SK-N-SH treated with all-trans-retinoic acid at 6 μM for 48 hours (cell line): ENCODE results near the gene IDUA.

Experiments used
- ATAC-seq: fragments of 200-7000 bp; cut with Tn5 transposase; 3 replicates; pipeline ENCODE4 v1.9.1; 2020; ENCODE audit warnings: mild to moderate bottlenecking, moderate library complexity
- ARNTL ChIP-seq: fragments of 450-650 bp; formaldehyde crosslinking; IDR thresholded peaks from 2 replicates; pipeline ENCODE4 v1.5.0; 2020; ENCODE audit warnings: low read depth, mild to moderate bottlenecking, moderate library complexity, borderline replicate concordance
- BACH2 ChIP-seq: fragments of 250-450 bp; sonication (Bioruptor Pico); IDR thresholded peaks from 2 replicates; pipeline ENCODE4 v1.9.0; 2021; ENCODE audit warnings: mild to moderate bottlenecking, borderline replicate concordance
- CSRNP3 ChIP-seq: fragments of 250-450 bp; sonication (Bioruptor Pico); IDR thresholded peaks from 2 replicates; pipeline ENCODE4 v1.5.1; 2021; ENCODE audit warnings: mild to moderate bottlenecking, moderate library complexity
- ESRRG ChIP-seq: fragments of 250-450 bp; sonication (Bioruptor Pico); IDR thresholded peaks from 2 replicates; pipeline ENCODE4 v1.6.1; 2021; ENCODE audit warnings: mild to moderate bottlenecking
- ISL1 ChIP-seq: fragments of 250-450 bp; sonication (Bioruptor Pico); IDR thresholded peaks from 2 replicates; pipeline ENCODE4 v2.1.2; 2022; ENCODE audit warnings: mild to moderate bottlenecking, moderate library complexity
- OSR1 ChIP-seq: fragments of 250-450 bp; sonication (Bioruptor Pico); IDR thresholded peaks from 2 replicates; pipeline ENCODE4 v1.8.0; 2022; ENCODE audit warnings: moderate library complexity, mild to moderate bottlenecking, inconsistent platforms
- PATZ1 ChIP-seq: fragments of 250-450 bp; sonication (Bioruptor Pico); IDR thresholded peaks from 2 replicates; pipeline ENCODE4 v1.8.0; 2020; ENCODE audit warnings: mild to moderate bottlenecking, moderate library complexity, borderline replicate concordance
- PPARA ChIP-seq: fragments of 250-450 bp; sonication (Bioruptor Pico); IDR thresholded peaks from 2 replicates; pipeline ENCODE4 v1.5.0; 2020; ENCODE audit warnings: mild to moderate bottlenecking, borderline replicate concordance
- RARB ChIP-seq: fragments of 250-450 bp; sonication (Bioruptor Pico); IDR thresholded peaks from 2 replicates; pipeline ENCODE4 v1.8.0; 2021; ENCODE audit warnings: mild to moderate bottlenecking, moderate library complexity
- SNAI2 ChIP-seq: fragments of 250-450 bp; sonication (Bioruptor Pico); IDR thresholded peaks from 2 replicates; pipeline ENCODE4 v1.5.0; 2020; ENCODE audit warnings: mild to moderate bottlenecking, moderate library complexity
- TCF4 ChIP-seq: fragments of 250-450 bp; sonication (Bioruptor Pico); IDR thresholded peaks from 2 replicates; pipeline ENCODE4 v1.8.0; 2021; ENCODE audit warnings: mild to moderate bottlenecking, moderate library complexity, borderline replicate concordance
- ZC3H10 ChIP-seq: fragments of 250-450 bp; sonication (Bioruptor Pico); IDR thresholded peaks from 2 replicates; pipeline ENCODE4 v1.5.1; 2021; ENCODE audit warnings: mild to moderate bottlenecking, moderate library complexity
- ZFP3 ChIP-seq: fragments of 250-450 bp; sonication (Bioruptor Pico); IDR thresholded peaks from 2 replicates; pipeline ENCODE4 v1.5.0; 2020; ENCODE audit warnings: mild to moderate bottlenecking, moderate library complexity
- ZFP30 ChIP-seq: fragments of 450-650 bp; formaldehyde crosslinking; IDR thresholded peaks from 2 replicates; pipeline ENCODE4 v1.5.0; 2022; ENCODE audit warnings: mild to moderate bottlenecking, moderate library complexity
- ZNF565 ChIP-seq: fragments of 450-650 bp; formaldehyde crosslinking; conservative IDR thresholded peaks from 2 replicates; pipeline ENCODE4 v1.5.0; 2020; ENCODE audit warnings: low read depth, mild to moderate bottlenecking, moderate library complexity
- ZNF70 ChIP-seq: fragments of 450-650 bp; formaldehyde crosslinking; IDR thresholded peaks from 2 replicates; pipeline ENCODE4 v1.5.0; 2020; ENCODE audit warnings: mild to moderate bottlenecking, moderate library complexity
- ZNF8 ChIP-seq: fragments of 450-650 bp; formaldehyde crosslinking; IDR thresholded peaks from 2 replicates; pipeline ENCODE4 v1.5.0; 2020; ENCODE audit warnings: mild to moderate bottlenecking, moderate library complexity
- TF ChIP-seq, protein P1 (sequence below): fragments of 250-450 bp; sonication (Bioruptor Pico); IDR thresholded peaks from 2 replicates; pipeline ENCODE4 v1.5.0; 2020; ENCODE audit warnings: mild to moderate bottlenecking, moderate library complexity

Gene IDUA

GRCh38 chr4:970046-970745, 16.6 kb upstream of the IDUA start:
- ATAC-seq, result no peak
- TF ChIP-seq ARNTL (CRISPR knock-in tag), result no peak
- TF ChIP-seq ZNF565 (CRISPR knock-in tag), result no peak
- no peak for TF ChIP-seq ZNF8
- TF ChIP-seq RARB (CRISPR knock-in tag), result no peak
- no peak for TF ChIP-seq ZC3H10
- TF ChIP-seq, protein P1, sequence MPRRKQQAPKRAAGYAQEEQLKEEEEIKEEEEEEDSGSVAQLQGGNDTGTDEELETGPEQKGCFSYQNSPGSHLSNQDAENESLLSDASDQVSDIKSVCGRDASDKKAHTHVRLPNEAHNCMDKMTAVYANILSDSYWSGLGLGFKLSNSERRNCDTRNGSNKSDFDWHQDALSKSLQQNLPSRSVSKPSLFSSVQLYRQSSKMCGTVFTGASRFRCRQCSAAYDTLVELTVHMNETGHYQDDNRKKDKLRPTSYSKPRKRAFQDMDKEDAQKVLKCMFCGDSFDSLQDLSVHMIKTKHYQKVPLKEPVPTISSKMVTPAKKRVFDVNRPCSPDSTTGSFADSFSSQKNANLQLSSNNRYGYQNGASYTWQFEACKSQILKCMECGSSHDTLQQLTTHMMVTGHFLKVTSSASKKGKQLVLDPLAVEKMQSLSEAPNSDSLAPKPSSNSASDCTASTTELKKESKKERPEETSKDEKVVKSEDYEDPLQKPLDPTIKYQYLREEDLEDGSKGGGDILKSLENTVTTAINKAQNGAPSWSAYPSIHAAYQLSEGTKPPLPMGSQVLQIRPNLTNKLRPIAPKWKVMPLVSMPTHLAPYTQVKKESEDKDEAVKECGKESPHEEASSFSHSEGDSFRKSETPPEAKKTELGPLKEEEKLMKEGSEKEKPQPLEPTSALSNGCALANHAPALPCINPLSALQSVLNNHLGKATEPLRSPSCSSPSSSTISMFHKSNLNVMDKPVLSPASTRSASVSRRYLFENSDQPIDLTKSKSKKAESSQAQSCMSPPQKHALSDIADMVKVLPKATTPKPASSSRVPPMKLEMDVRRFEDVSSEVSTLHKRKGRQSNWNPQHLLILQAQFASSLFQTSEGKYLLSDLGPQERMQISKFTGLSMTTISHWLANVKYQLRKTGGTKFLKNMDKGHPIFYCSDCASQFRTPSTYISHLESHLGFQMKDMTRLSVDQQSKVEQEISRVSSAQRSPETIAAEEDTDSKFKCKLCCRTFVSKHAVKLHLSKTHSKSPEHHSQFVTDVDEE (CRISPR knock-in tag), result no peak
- no peak for TF ChIP-seq SNAI2 (CRISPR knock-in tag)
- no peak for TF ChIP-seq TCF4
- TF ChIP-seq PATZ1 (CRISPR knock-in tag), result no peak
- no peak for TF ChIP-seq CSRNP3 (CRISPR knock-in tag)
- TF ChIP-seq ZFP30 (CRISPR knock-in tag), result no peak
- no peak for TF ChIP-seq OSR1 (CRISPR knock-in tag)

GRCh38 chr4:970854-971520, 15.9 kb upstream of the IDUA start:
- ATAC-seq, result no peak
- TF ChIP-seq ESRRG (CRISPR knock-in tag) (no peak), TCF4 (no peak), BACH2 (CRISPR knock-in tag) (no peak), ZFP3 (CRISPR knock-in tag) (no peak), ARNTL (CRISPR knock-in tag) (no peak), PPARA (CRISPR knock-in tag) (no peak), ZFP30 (CRISPR knock-in tag) (no peak), ZNF70 (CRISPR knock-in tag) (no peak), OSR1 (CRISPR knock-in tag) (no peak)
- TF ChIP-seq, protein P1 (CRISPR knock-in tag), result no peak

DNA sequence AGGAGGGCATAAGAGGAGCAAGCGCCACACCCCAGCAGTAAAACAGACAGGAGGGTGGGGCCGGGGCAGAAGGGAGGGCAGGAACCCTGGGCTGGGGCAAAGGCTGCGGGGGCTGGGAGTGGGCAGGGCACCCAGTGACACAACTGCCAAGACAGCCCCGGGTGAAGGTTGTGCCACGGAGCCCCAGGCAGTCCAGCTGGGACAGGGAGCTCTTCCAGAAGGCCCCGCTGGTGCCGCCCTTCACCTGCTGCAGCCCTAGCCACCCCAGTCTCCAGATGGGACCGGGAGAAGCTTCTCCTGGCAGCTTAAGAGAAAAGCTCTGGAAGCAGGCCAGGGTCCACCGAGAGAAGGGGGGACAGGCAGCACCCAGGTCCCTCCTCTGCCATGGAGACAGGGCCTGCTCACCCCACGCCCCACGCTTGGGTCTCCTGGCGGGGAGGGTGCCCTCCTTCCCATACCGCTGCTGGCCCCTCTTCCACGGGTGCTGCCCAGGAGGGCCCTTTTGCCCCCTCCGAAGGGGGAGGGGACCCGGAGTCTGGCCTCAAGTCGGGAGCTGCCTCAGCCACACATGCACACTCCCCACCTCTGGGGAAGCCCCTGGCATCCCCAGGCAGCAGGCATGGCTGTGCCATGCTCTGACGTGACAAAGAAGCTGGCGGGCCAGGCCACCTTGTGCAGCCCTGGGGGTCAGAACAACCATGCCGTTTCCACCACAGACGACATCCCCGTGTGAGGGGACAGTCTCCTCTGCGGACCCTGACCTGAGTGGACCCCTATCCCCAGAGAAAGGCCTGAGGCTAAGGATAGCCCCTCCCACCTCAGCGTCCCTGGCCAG, 15.0 kb upstream of the IDUA start:
- no peak for ATAC-seq
- TF ChIP-seq ARNTL (CRISPR knock-in tag) (no peak), BACH2 (CRISPR knock-in tag) (no peak), ISL1 (CRISPR knock-in tag) (no peak)
